ENCODE measurements around the gene ITGBL1.

Gene ITGBL1

DNA sequence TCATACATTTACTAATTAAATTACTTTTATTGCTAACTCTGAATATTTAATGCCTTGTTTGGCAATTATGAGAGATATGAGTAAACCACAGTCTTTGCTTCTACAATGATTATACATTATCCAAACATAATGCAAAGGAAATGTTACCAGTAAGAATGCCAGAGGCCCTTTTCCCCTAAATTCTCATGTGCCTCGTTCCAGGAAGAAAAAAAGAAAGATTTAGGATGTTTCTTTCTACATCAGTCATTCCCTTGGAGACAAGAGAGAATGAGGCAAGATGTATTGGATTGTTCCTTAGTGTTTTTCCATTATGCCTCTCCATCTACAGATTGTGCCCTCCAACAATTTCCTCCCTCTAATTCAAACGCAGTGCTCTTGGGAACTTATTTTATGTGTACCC is 50.1 kb downstream of the ITGBL1 start:
- Histone ChIP-seq H4K5ac (ENCODE audit: low read length) (no peak overlapping the region), H2BK120ac (ENCODE audit: low read depth, low read length) (no peak overlapping the region), H3K27me3 (ENCODE audit: insufficient read depth, low read length, poor library complexity) (no peaks in the 10 kb centered on the region), H3K4me2 (ENCODE audit: low read length) (no peak overlapping the region), H3K4ac (ENCODE audit: low read depth, low read length) (no peak overlapping the region), H2BK5ac (ENCODE audit: low read length) (no peak overlapping the region), H3K79me2 (ENCODE audit: control insufficient read depth, insufficient read depth, low read length) (no peaks in the 10 kb centered on the region), H2AK5ac (ENCODE audit: low read length) (no peak overlapping the region), H4K8ac (ENCODE audit: low read depth, low read length) (no peak overlapping the region), H2BK15ac (replicated peaks; ENCODE audit: low read depth) (no peak overlapping the region), H3K9ac (ENCODE audit: low read length) (no peak overlapping the region), H3K23ac (ENCODE audit: low read length) (no peak overlapping the region), H3K27ac (ENCODE audit: low read depth, low read length) (no peak overlapping the region), H3K4me3 (ENCODE audit: low read length) (no peak overlapping the region), H3K4me1 (ENCODE audit: control insufficient read depth, low read depth, low read length) (no peaks in the 10 kb centered on the region), H3K18ac (ENCODE audit: low read length) (no peak overlapping the region), H3K56ac (ENCODE audit: low read length) (no peak overlapping the region), H3K36me3 (ENCODE audit: control insufficient read depth, insufficient read depth, low read length) (no peaks in the 10 kb centered on the region), H3K79me1 (ENCODE audit: low read length) (no peaks in the 10 kb centered on the region)
- DNase-seq = no peak
- WGBS (ENCODE audit: extremely low coverage, insufficient coverage, low lambda C conversion rate) = no CpG with 5 or more reads among the region's 2 CpGs

DNA sequence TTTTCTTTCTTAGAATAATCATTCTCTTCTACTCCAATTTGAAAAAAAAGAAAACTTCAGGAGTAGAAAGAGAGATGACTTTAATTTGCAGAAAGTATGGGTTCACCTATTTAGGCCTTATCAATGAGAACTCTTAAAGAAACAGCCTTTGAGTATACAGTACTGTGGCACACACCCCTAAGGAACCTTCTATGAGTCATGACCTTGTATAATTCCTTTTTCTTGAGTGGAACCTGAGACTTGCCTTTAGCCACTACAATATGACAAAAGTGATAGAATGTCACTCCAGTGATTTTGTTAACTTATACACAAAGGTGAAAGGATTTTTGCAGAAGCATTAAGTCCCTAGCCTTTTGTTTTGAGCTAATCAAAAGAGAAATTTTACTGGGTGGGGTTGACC is 58.7 kb downstream of the ITGBL1 start:
- no peak overlapping the region for H2AK5ac ChIP-seq (ENCODE audit: low read length)
- H3K18ac ChIP-seq (ENCODE audit: low read length) = no peak overlapping the region
- no peaks in the 10 kb centered on the region for H3K79me2 ChIP-seq (ENCODE audit: control insufficient read depth, insufficient read depth, low read length)
- H4K8ac ChIP-seq (ENCODE audit: low read depth, low read length) = no peak overlapping the region
- no peak overlapping the region for H3K4me3 ChIP-seq (ENCODE audit: low read length)
- no peak overlapping the region for H3K9ac ChIP-seq (ENCODE audit: low read length)
- no peaks in the 10 kb centered on the region for H3K27me3 ChIP-seq (ENCODE audit: insufficient read depth, low read length, poor library complexity)
- no peak overlapping the region for H3K56ac ChIP-seq (ENCODE audit: low read length)
- no peak overlapping the region for H3K23ac ChIP-seq (ENCODE audit: low read length)
- H3K27ac ChIP-seq (ENCODE audit: low read depth, low read length) = no peak overlapping the region
- no peak overlapping the region for H3K4me2 ChIP-seq (ENCODE audit: low read length)
- H2BK120ac ChIP-seq (ENCODE audit: low read depth, low read length) = no peak overlapping the region
- no peaks in the 10 kb centered on the region for H3K36me3 ChIP-seq (ENCODE audit: control insufficient read depth, insufficient read depth, low read length)
- no peak overlapping the region for H2BK15ac ChIP-seq (replicated peaks; ENCODE audit: low read depth)
- H3K79me1 ChIP-seq (ENCODE audit: low read length) = no peaks in the 10 kb centered on the region
- no peaks in the 10 kb centered on the region for H3K4me1 ChIP-seq (ENCODE audit: control insufficient read depth, low read depth, low read length)
- no peak overlapping the region for H4K5ac ChIP-seq (ENCODE audit: low read length)
- no peak overlapping the region for H3K4ac ChIP-seq (ENCODE audit: low read depth, low read length)
- no peak overlapping the region for H2BK5ac ChIP-seq (ENCODE audit: low read length)
- DNase-seq = no peak

DNA sequence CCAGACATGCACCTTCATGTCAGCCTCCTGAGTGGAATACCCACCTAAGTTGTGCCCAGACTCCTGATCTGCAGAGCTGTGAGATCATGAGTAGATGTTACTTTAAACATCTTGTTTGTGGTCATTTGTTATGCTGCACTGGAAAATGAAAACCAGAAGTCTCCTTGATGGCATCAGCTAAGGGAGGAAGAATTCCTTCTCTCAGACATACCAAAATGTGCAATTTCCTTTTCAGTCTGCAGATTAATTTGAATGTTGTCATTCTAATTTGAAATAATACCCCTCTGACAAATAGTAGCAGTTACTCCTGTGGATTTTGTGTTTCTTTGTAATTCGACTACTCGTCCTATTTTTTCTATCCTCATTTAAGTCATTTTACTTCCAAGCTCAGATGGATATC is 59.3 kb downstream of the ITGBL1 start:
- H2AK5ac ChIP-seq (ENCODE audit: low read length) = no peak overlapping the region
- no peak overlapping the region for H3K9ac ChIP-seq (ENCODE audit: low read length)
- no peak overlapping the region for H3K56ac ChIP-seq (ENCODE audit: low read length)
- H3K4me1 ChIP-seq (ENCODE audit: control insufficient read depth, low read depth, low read length) = no peaks in the 10 kb centered on the region
- no peak overlapping the region for H2BK120ac ChIP-seq (ENCODE audit: low read depth, low read length)
- no CpG with 5 or more reads among the region's 2 CpGs for WGBS (ENCODE audit: extremely low coverage, insufficient coverage, low lambda C conversion rate)
- no peaks in the 10 kb centered on the region for H3K36me3 ChIP-seq (ENCODE audit: control insufficient read depth, insufficient read depth, low read length)
- DNase-seq = no peak
- H3K79me2 ChIP-seq (ENCODE audit: control insufficient read depth, insufficient read depth, low read length) = no peaks in the 10 kb centered on the region
- H4K5ac ChIP-seq (ENCODE audit: low read length) = no peak overlapping the region
- no peak overlapping the region for H3K4me3 ChIP-seq (ENCODE audit: low read length)
- H3K4ac ChIP-seq (ENCODE audit: low read depth, low read length) = no peak overlapping the region
- no peak overlapping the region for H2BK5ac ChIP-seq (ENCODE audit: low read length)
- no peaks in the 10 kb centered on the region for H3K79me1 ChIP-seq (ENCODE audit: low read length)
- peak overlapping the region; percentile 28 for H3K18ac ChIP-seq (ENCODE audit: low read length)
- H3K27me3 ChIP-seq (ENCODE audit: insufficient read depth, low read length, poor library complexity) = no peaks in the 10 kb centered on the region
- H4K8ac ChIP-seq (ENCODE audit: low read depth, low read length) = no peak overlapping the region
- H3K27ac ChIP-seq (ENCODE audit: low read depth, low read length) = no peak overlapping the region
- no peak overlapping the region for H3K23ac ChIP-seq (ENCODE audit: low read length)
- H3K4me2 ChIP-seq (ENCODE audit: low read length) = no peak overlapping the region
- H2BK15ac ChIP-seq (replicated peaks; ENCODE audit: low read depth) = no peak overlapping the region

DNA sequence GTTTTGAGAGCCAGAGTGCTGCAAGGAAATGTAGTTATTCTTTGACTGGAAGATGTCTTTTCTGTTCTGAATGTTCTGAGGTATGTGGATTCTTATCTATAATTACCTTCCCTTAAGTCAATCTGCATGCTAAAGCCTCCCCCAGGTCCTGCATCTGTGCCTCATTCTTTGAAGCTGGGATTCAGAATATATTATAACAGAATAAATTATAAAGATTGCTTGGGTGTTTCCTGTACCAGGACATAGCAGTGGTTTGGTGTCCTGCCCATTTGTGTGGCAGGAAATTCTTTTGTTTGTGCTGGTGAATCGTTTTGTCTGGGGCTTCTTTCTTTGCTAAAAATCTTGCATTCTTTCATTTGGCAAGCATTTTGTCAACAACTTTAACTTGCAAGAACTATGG is 60.2 kb downstream of the ITGBL1 start:
- Histone ChIP-seq H3K4me1 (ENCODE audit: control insufficient read depth, low read depth, low read length) (no peaks in the 10 kb centered on the region), H3K4me3 (ENCODE audit: low read length) (no peak overlapping the region), H2BK5ac (ENCODE audit: low read length) (no peak overlapping the region), H3K27ac (ENCODE audit: low read depth, low read length) (no peak overlapping the region), H3K18ac (ENCODE audit: low read length) (no peak overlapping the region), H3K9ac (ENCODE audit: low read length) (no peak overlapping the region), H4K5ac (ENCODE audit: low read length) (no peak overlapping the region), H3K4me2 (ENCODE audit: low read length) (no peak overlapping the region), H2BK120ac (ENCODE audit: low read depth, low read length) (no peak overlapping the region), H3K27me3 (ENCODE audit: insufficient read depth, low read length, poor library complexity) (no peaks in the 10 kb centered on the region), H3K56ac (ENCODE audit: low read length) (no peak overlapping the region), H3K23ac (ENCODE audit: low read length) (no peak overlapping the region), H4K8ac (ENCODE audit: low read depth, low read length) (no peak overlapping the region), H3K79me2 (ENCODE audit: control insufficient read depth, insufficient read depth, low read length) (no peaks in the 10 kb centered on the region), H2AK5ac (ENCODE audit: low read length) (no peak overlapping the region), H2BK15ac (replicated peaks; ENCODE audit: low read depth) (no peak overlapping the region), H3K36me3 (ENCODE audit: control insufficient read depth, insufficient read depth, low read length) (no peaks in the 10 kb centered on the region), H3K4ac (ENCODE audit: low read depth, low read length) (no peak overlapping the region), H3K79me1 (ENCODE audit: low read length) (no peaks in the 10 kb centered on the region)
- DNase-seq = no peak
- no CpG with 5 or more reads among the region's 1 CpG for WGBS (ENCODE audit: extremely low coverage, insufficient coverage, low lambda C conversion rate)

DNA sequence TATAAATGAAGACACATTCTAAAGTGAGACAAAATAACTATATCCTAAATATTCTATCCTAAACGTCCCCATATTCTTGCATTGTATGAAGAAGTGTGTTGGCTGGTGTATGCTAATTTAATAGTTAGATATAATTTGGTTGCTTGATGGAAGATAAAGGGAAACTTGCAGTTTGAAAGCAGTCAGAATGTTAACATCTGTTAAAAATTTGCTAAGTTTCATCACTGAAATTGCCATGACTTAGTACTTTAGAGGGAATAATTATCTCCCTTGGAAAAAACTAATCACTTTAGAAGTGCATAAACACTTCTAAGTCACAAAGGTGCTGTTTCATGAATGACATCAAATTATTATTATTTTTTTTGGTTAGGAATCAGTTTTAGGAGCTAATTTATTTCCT is 61.6 kb downstream of the ITGBL1 start:
- Histone ChIP-seq H3K79me1 (ENCODE audit: low read length) (no peaks in the 10 kb centered on the region), H3K4me3 (ENCODE audit: low read length) (no peak overlapping the region), H2BK120ac (ENCODE audit: low read depth, low read length) (no peak overlapping the region), H2AK5ac (ENCODE audit: low read length) (no peak overlapping the region), H3K36me3 (ENCODE audit: control insufficient read depth, insufficient read depth, low read length) (no peaks in the 10 kb centered on the region), H3K9ac (ENCODE audit: low read length) (no peak overlapping the region), H3K79me2 (ENCODE audit: control insufficient read depth, insufficient read depth, low read length) (no peaks in the 10 kb centered on the region), H3K4me1 (ENCODE audit: control insufficient read depth, low read depth, low read length) (no peaks in the 10 kb centered on the region), H3K27ac (ENCODE audit: low read depth, low read length) (no peak overlapping the region), H3K4me2 (ENCODE audit: low read length) (no peak overlapping the region), H2BK15ac (replicated peaks; ENCODE audit: low read depth) (no peak overlapping the region), H3K23ac (ENCODE audit: low read length) (no peak overlapping the region), H3K4ac (ENCODE audit: low read depth, low read length) (no peak overlapping the region), H3K27me3 (ENCODE audit: insufficient read depth, low read length, poor library complexity) (no peaks in the 10 kb centered on the region), H4K5ac (ENCODE audit: low read length) (no peak overlapping the region), H2BK5ac (ENCODE audit: low read length) (no peak overlapping the region), H3K18ac (ENCODE audit: low read length) (no peak overlapping the region), H3K56ac (ENCODE audit: low read length) (no peak overlapping the region), H4K8ac (ENCODE audit: low read depth, low read length) (no peak overlapping the region)
- no peak for DNase-seq
- WGBS (ENCODE audit: extremely low coverage, insufficient coverage, low lambda C conversion rate) = no CpG with 5 or more reads among the region's 1 CpG

DNA sequence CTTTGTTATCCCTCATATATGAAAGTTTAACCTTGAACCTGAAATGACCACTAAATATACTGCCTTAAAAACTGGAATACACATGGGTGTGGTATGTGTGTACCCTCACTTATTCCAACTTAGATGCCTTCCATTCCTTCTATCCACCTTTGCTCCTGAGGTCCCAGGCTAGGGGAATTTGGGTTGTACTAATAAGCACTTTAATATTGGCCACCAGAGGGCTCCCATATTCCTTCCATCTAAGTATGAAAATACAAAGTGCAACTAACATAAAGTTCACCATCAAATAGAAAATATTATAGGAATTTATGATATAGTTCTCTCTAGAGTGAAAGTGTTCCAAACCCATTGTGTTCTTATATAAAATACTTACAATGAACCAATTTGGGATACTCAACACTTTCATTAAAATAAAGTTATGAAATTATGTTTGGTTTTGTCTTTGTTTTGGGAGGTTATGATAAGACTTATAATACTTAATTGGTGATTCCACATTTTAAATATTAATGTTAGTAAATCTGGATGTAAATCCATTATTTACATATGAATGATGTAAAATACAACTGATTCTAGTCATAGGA is 62.3 kb downstream of the ITGBL1 start:
- no peaks in the 10 kb centered on the region for H3K4me1 ChIP-seq (ENCODE audit: control insufficient read depth, low read depth, low read length)
- peak; percentile 56 for DNase-seq
- H2AK5ac ChIP-seq (ENCODE audit: low read length) = no peak overlapping the region
- H3K79me1 ChIP-seq (ENCODE audit: low read length) = no peaks in the 10 kb centered on the region
- H4K8ac ChIP-seq (ENCODE audit: low read depth, low read length) = no peak overlapping the region
- no peak overlapping the region for H3K18ac ChIP-seq (ENCODE audit: low read length)
- H3K23ac ChIP-seq (ENCODE audit: low read length) = no peak overlapping the region
- no peaks in the 10 kb centered on the region for H3K79me2 ChIP-seq (ENCODE audit: control insufficient read depth, insufficient read depth, low read length)
- H3K27me3 ChIP-seq (ENCODE audit: insufficient read depth, low read length, poor library complexity) = no peaks in the 10 kb centered on the region
- no peak overlapping the region for H2BK15ac ChIP-seq (replicated peaks; ENCODE audit: low read depth)
- H4K5ac ChIP-seq (ENCODE audit: low read length) = no peak overlapping the region
- no peak overlapping the region for H2BK5ac ChIP-seq (ENCODE audit: low read length)
- no peak overlapping the region for H3K27ac ChIP-seq (ENCODE audit: low read depth, low read length)
- no peak overlapping the region for H3K4ac ChIP-seq (ENCODE audit: low read depth, low read length)
- H3K36me3 ChIP-seq (ENCODE audit: control insufficient read depth, insufficient read depth, low read length) = no peaks in the 10 kb centered on the region
- H3K9ac ChIP-seq (ENCODE audit: low read length) = no peak overlapping the region
- no peak overlapping the region for H3K4me2 ChIP-seq (ENCODE audit: low read length)
- no peak overlapping the region for H3K56ac ChIP-seq (ENCODE audit: low read length)
- no peak overlapping the region for H2BK120ac ChIP-seq (ENCODE audit: low read depth, low read length)
- no peak overlapping the region for H3K4me3 ChIP-seq (ENCODE audit: low read length)
